Activated CD8-positive, alpha-beta T cell treated with anti-CD3 and anti-CD28 coated beads, Interleukin-2, amount 10 ng/mL, durations not matched to agents 7 days and 5 days (primary cell): Measurements from ENCODE around the gene PTCD1. TPM values are rescaled to one million over a fixed set of nuclear protein-coding genes. Genes with fewer than 3 reads are reported as not detected.

Experiments
- total RNA-seq, 2 experiments: library from RNA; stranded (reverse); gene quantifications; one replicate each; pipeline ENCODE4 v1.2.3, GENCODE V29; 2021

PTCD1 gene
- total RNA-seq, 2 experiments from 2014 or later, result 10.9 to 13.4 TPM

Other genes starting within 250 kb of the PTCD1 start
- not detected for gene KPNA7, start 230.7 kb downstream of the PTCD1 start, total RNA-seq
- gene MYH16, start 166.0 kb downstream of the PTCD1 start, total RNA-seq, result not detected
- 10 to 100 TPM; 51.4 to 56.1 TPM for gene ARPC1A, start 112.9 kb downstream of the PTCD1 start, total RNA-seq
- gene ARPC1B, start 64.1 kb downstream of the PTCD1 start, total RNA-seq, result 100 to 1,000 TPM; 408 to 412 TPM
- gene PDAP1, start 30.2 kb downstream of the PTCD1 start, total RNA-seq, result 100 to 1,000 TPM; 104 TPM
- gene BUD31, start 29.8 kb downstream of the PTCD1 start, total RNA-seq, result 100 to 1,000 TPM; 101 to 110 TPM
- 10 to 100 TPM; 64.0 to 65.8 TPM for gene CPSF4, start 145 bp upstream of the PTCD1 start, total RNA-seq
- gene ATP5MF, start 27.4 kb upstream of the PTCD1 start, total RNA-seq, result 100 to 1,000 TPM; 437 to 479 TPM
- 10 to 100 TPM; 21.5 to 24.2 TPM for gene ZNF789, start 34.1 kb upstream of the PTCD1 start, total RNA-seq
- 10 to 100 TPM; 48.3 to 58.1 TPM for gene ZNF394, start 61.5 kb upstream of the PTCD1 start, total RNA-seq
- 10 to 100 TPM; 13.9 TPM for gene ZKSCAN5, start 65.9 kb upstream of the PTCD1 start, total RNA-seq
- 1 to 10 TPM; 5.1 to 5.4 TPM for gene FAM200A, start 113.3 kb upstream of the PTCD1 start, total RNA-seq
- gene ZNF655, start 119.8 kb upstream of the PTCD1 start, total RNA-seq, result 100 to 1,000 TPM; 101 to 108 TPM
- gene TMEM225B, start 159.5 kb upstream of the PTCD1 start, total RNA-seq, result 1 to 10 TPM; 1.2 to 1.4 TPM
- gene ZSCAN25, start 178.1 kb upstream of the PTCD1 start, total RNA-seq, result 10 to 100 TPM; 34.8 to 36.3 TPM
- gene CYP3A5, start 241.2 kb upstream of the PTCD1 start, total RNA-seq, result not detected